H1 (cell line): Measurements from ENCODE around the gene RFX2. TPM values are rescaled to one million over a fixed set of nuclear protein-coding genes. Genes with fewer than 3 reads are reported as not detected.

ENCODE experiments used
- CTCF ChIA-PET: fragments of 300-600 bp; sonication (Branson Sonifier 250); formaldehyde crosslinking; loops from one replicate; lab custom pipeline; 2021; ENCODE audit not compliant: partially characterized antibody; lab: Charles Lee
- POLR2A ChIA-PET: fragments of 300-600 bp; sonication (Branson Sonifier 250); formaldehyde crosslinking; loops from one replicate; lab custom pipeline; 2021; ENCODE audit warnings: inconsistent platforms; ENCODE audit not compliant: partially characterized antibody; lab: Charles Lee
- DNase-seq, 2 experiments: peaks; one replicate each; pipeline versions ENCODE4 v3.0.0 to v3.0.0-alpha.2; 2010 to 2022; ENCODE audit warnings: low spot score in 2 of 2, low read depth in 1 of 2, mixed read lengths in 1 of 2
- FAIRE-seq: peaks from 2 replicates; lab custom pipeline; 2011; peaks lifted over from hg19 to GRCh38; lab: Jason Lieb, UNC
- H2AFZ ChIP-seq: 2 replicates; pipeline ENCODE4 v1.8.1; 2012; ENCODE audit warnings: low read length, inconsistent platforms
- H2AK5ac ChIP-seq: 2 replicates; pipeline ENCODE4 v1.6.1; 2013; ENCODE audit warnings: low read depth, low read length
- H2BK120ac ChIP-seq: replicated peaks from 2 replicates; pipeline ENCODE3; 2013; ENCODE audit warnings: low read depth, low read length, inconsistent platforms
- H2BK12ac ChIP-seq: 2 replicates; pipeline ENCODE4 v1.6.1; 2013; ENCODE audit warnings: low read depth, low read length
- H2BK15ac ChIP-seq: 2 replicates; pipeline ENCODE4 v1.6.1; 2013; ENCODE audit warnings: low read length
- H2BK20ac ChIP-seq: 2 replicates; pipeline ENCODE4 v1.6.1; 2013; ENCODE audit warnings: low read length
- H2BK5ac ChIP-seq: 2 replicates; pipeline ENCODE4 v1.6.1; 2013; ENCODE audit warnings: low read depth, low read length
- H3K14ac ChIP-seq: 2 replicates; pipeline ENCODE4 v1.6.1; 2013; ENCODE audit warnings: inconsistent platforms; ENCODE audit not compliant: insufficient read length
- H3K18ac ChIP-seq: 2 replicates; pipeline ENCODE4 v1.6.1; 2013; ENCODE audit warnings: low read length; ENCODE audit errors: extremely low read depth
- H3K23ac ChIP-seq: 2 replicates; pipeline ENCODE4 v1.6.1; 2013; ENCODE audit warnings: inconsistent platforms; ENCODE audit not compliant: insufficient read length
- H3K23me2 ChIP-seq: 2 replicates; pipeline ENCODE4 v1.6.1; 2013; ENCODE audit warnings: low read depth, low read length
- H3K27ac ChIP-seq: 2 replicates; pipeline ENCODE4 v1.6.1; 2011; ENCODE audit warnings: low read depth, low read length, inconsistent platforms
- H3K27me3 ChIP-seq, 4 experiments: replicated peaks in 1 of 4; 1 replicate in 1 of 4; 2 replicates in 3 of 4; pipeline versions ENCODE4 v1.6.1 to v1.8.1; 2011 to 2013; ENCODE audit warnings: low read length in 3 of 4, mild to moderate bottlenecking in 3 of 4, inconsistent platforms in 2 of 4, mixed read lengths in 2 of 4, moderate library complexity in 1 of 4; ENCODE audit not compliant: control insufficient read depth in 3 of 4, insufficient read depth in 3 of 4; ENCODE audit errors: extremely low read depth in 1 of 4
- H3K36me3 ChIP-seq, 4 experiments: 2 replicates each; pipeline versions ENCODE4 v1.6.1 to v1.8.1; 2011 to 2013; ENCODE audit warnings: mild to moderate bottlenecking in 4 of 4, low read length in 3 of 4, moderate library complexity in 2 of 4, control low read depth in 1 of 4, inconsistent platforms in 1 of 4; ENCODE audit not compliant: insufficient read depth in 4 of 4, control insufficient read depth in 2 of 4
- H3K4ac ChIP-seq: replicated peaks from 2 replicates; pipeline ENCODE3; 2013; ENCODE audit warnings: low read length, low read depth, mixed read lengths, inconsistent platforms; ENCODE audit not compliant: insufficient read length
- H3K4me1 ChIP-seq, 4 experiments: replicated peaks in 1 of 4; 1 replicate in 1 of 4; 2 replicates in 3 of 4; pipeline versions ENCODE4 v1.6.1 to v1.8.1; 2011 to 2013; ENCODE audit warnings: low read length in 3 of 4, inconsistent platforms in 2 of 4, mixed read lengths in 1 of 4; ENCODE audit not compliant: insufficient read depth in 4 of 4, control insufficient read depth in 3 of 4
- H3K4me2 ChIP-seq, 2 experiments: 2 replicates each; pipeline versions ENCODE4 v1.6.1 to v1.8.1; 2011 to 2013; ENCODE audit warnings: low read depth in 2 of 2, low read length in 2 of 2, control low read depth in 1 of 2, inconsistent platforms in 1 of 2, mild to moderate bottlenecking in 1 of 2; ENCODE audit not compliant: insufficient read depth in 1 of 2
- H3K4me3 ChIP-seq, 4 experiments: fragments of 200-600, 300-600 bp in 1 of 4; sonication (generic), shearing (Covaris generic), sonication (Bioruptor Twin) in 1 of 4; 2 replicates each; pipeline versions ENCODE4 v1.5.1 to v1.8.1; 2011 to 2016; ENCODE audit warnings: low read length in 4 of 4, low read depth in 3 of 4, control low read depth in 2 of 4, inconsistent platforms in 2 of 4, mild to moderate bottlenecking in 2 of 4, mixed read lengths in 1 of 4, moderate library complexity in 1 of 4; ENCODE audit not compliant: insufficient read depth in 2 of 4; ENCODE audit errors: extremely low read depth in 1 of 4
- H3K56ac ChIP-seq: replicated peaks from 2 replicates; pipeline ENCODE3; 2013; ENCODE audit warnings: low read depth, mild to moderate bottlenecking, mixed read lengths, low read length, inconsistent platforms; ENCODE audit not compliant: insufficient read length
- H3K79me1 ChIP-seq: 2 replicates; pipeline ENCODE4 v1.6.1; 2013; ENCODE audit warnings: low read depth, low read length, control low read depth
- H3K79me2 ChIP-seq, 2 experiments: 2 replicates each; pipeline versions ENCODE4 v1.6.1 to v1.8.1; 2012 to 2013; ENCODE audit warnings: low read length in 2 of 2, mild to moderate bottlenecking in 2 of 2, inconsistent platforms in 1 of 2; ENCODE audit not compliant: insufficient read depth in 2 of 2, control insufficient read depth in 1 of 2
- H3K9ac ChIP-seq, 4 experiments: replicated peaks in 1 of 4; 1 replicate in 1 of 4; 2 replicates in 3 of 4; pipeline versions ENCODE4 v1.6.1 to v1.8.1; 2011 to 2013; ENCODE audit warnings: low read depth in 3 of 4, low read length in 3 of 4, control low read depth in 2 of 4, mild to moderate bottlenecking in 2 of 4, moderate library complexity in 2 of 4, inconsistent platforms in 1 of 4; ENCODE audit errors: extremely low read depth in 1 of 4
- H3K9me3 ChIP-seq, 2 experiments: 2 replicates each; pipeline versions ENCODE4 v1.6.1 to v1.8.1; 2012 to 2013; ENCODE audit warnings: mild to moderate bottlenecking in 2 of 2, moderate library complexity in 2 of 2, control low read depth in 1 of 2, inconsistent platforms in 1 of 2, low read depth in 1 of 2, low read length in 1 of 2, mixed read lengths in 1 of 2; ENCODE audit not compliant: insufficient read depth in 2 of 2
- H4K20me1 ChIP-seq, 2 experiments: replicated peaks in 1 of 2; 2 replicates each; pipeline versions ENCODE3 to v1.8.1; 2011 to 2013; ENCODE audit warnings: inconsistent platforms in 2 of 2, low read length in 2 of 2, mild to moderate bottlenecking in 1 of 2; ENCODE audit not compliant: insufficient read depth in 2 of 2, control insufficient read depth in 1 of 2
- H4K5ac ChIP-seq: 2 replicates; pipeline ENCODE4 v1.6.1; 2013; ENCODE audit warnings: low read length, low read depth, mixed read lengths, inconsistent platforms; ENCODE audit not compliant: insufficient read length
- H4K8ac ChIP-seq: 2 replicates; pipeline ENCODE4 v1.8.0; 2013; ENCODE audit warnings: mild to moderate bottlenecking, moderate library complexity, low read length, inconsistent platforms; ENCODE audit not compliant: insufficient read depth; ENCODE audit errors: extremely low read depth
- H4K91ac ChIP-seq: replicated peaks from 2 replicates; pipeline ENCODE3; 2013; ENCODE audit warnings: low read length, mixed read lengths, inconsistent platforms; ENCODE audit not compliant: insufficient read length
- BACH1 ChIP-seq: IDR thresholded peaks from 2 replicates; pipeline ENCODE4 v1.6.1; 2012; ENCODE audit warnings: low read length, improper control_type of control experiment
- TAF7 ChIP-seq: optimal IDR thresholded peaks from 2 replicates; pipeline ENCODE3; 2011; ENCODE audit warnings: low read depth, mild to moderate bottlenecking, inconsistent platforms, low read length, moderate library complexity, borderline replicate concordance
- WGBS, 2 experiments: shearing (Covaris generic) in 1 of 2; methylation state at CpG; one replicate each; pipeline versions ENCODE4 v1.1.6 to v1.1.7; 2013 to 2015; ENCODE audit warnings: low lambda C conversion rate in 2 of 2, mixed read lengths in 2 of 2, inconsistent platforms in 1 of 2, low coverage in 1 of 2, missing lambda C conversion rate in 1 of 2; ENCODE audit not compliant: insufficient replicate concordance in 2 of 2, insufficient coverage in 1 of 2, insufficient read length in 1 of 2; ENCODE audit errors: extremely low coverage in 1 of 2, missing lambda C conversion rate in 1 of 2; 5-methylcytosine and 5-hydroxymethylcytosine counted together
- polyA plus RNA-seq, 7 experiments: library from polyadenylated mRNA; depleted of rRNA in 3 of 7; stranded (reverse) in 5 of 7; unstranded in 2 of 7; fragments of >200 nt in 5 of 7; fragments of 200-250 nt in 2 of 7; gene quantifications; 1 replicate in 5 of 7; 2 replicates in 1 of 7; 4 replicates in 1 of 7; pipeline versions ENCODE4 v1.2.1 to v1.2.3, GENCODE V29; 2011 to 2013; ENCODE audit warnings: missing spikeins in 2 of 7, mixed read lengths in 2 of 7
- total RNA-seq: library from RNA; stranded (reverse); fragmentation: NEBNext Ultra II Directional; extraction: Animal tissue kit (Norgen Biotek cat#: 25700); gene quantifications from 2 replicates; pipeline ENCODE4 v1.2.1, GENCODE V29; 2021
- TF ChIP-seq, protein P1 (sequence below): IDR thresholded peaks from 2 replicates; pipeline ENCODE4 v1.6.1; 2012; ENCODE audit warnings: inconsistent platforms

RFX2 gene
- total and polyA plus RNA-seq, 2 of the 8 experiments (the other 6 are each of a cell fraction or from before 2014, with no cell fraction given): 4.8 to 5.3 TPM

DNA sequence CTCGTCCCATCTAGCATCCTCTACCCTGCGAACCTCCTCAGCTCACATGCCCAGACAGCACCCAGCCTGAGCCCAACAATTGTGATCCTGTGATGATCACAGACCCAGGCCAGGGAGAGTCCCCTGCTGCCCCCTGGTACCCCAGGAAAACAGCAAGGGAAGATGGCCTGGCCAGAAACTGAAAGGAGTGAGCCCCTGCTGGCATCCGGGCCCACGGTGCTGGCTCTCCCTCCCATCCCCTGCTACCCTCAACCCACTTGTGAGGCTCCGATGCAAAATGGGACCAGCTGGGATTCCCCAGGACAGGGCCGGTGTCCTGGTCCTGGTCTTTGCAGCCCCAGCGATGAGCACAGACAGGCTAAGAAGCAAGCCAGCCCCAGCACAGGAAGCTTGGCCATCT lies 146.4 kb downstream of the RFX2 start:
- Histone ChIP-seq H3K4me3 (no peak overlapping the region), H2BK120ac (no peak overlapping the region), H3K9ac (no peak overlapping the region), H4K5ac (no peak overlapping the region), H2BK20ac (no peak overlapping the region), H2AK5ac (peak overlapping the region; percentile 55; the same call in 1 of the 2 replicates), H3K4ac (no peak overlapping the region), H2BK5ac (no peak overlapping the region), H4K91ac (no peak overlapping the region), H3K56ac (no peak overlapping the region), H4K20me1 (peaks cover 57 to 72% of the 10 kb centered on the region in 2 experiments), H3K9me3 (no peaks in the 10 kb centered on the region), H3K4me2 (no peak overlapping the region), H4K8ac (no peak overlapping the region), H3K27me3 (no peaks in the 10 kb centered on the region), H3K23me2 (no peaks in the 10 kb centered on the region), H2AFZ (no peak overlapping the region), H3K23ac (no peak overlapping the region), H3K14ac (no peak overlapping the region), H3K4me1 (peaks cover 13 to 29% (median 15%) of the 10 kb centered on the region in 4 experiments), H2BK15ac (0 out of 2 replicates have a peak overlapping the region, but pooled peaks have one; percentile 11), H3K79me2 (peaks cover 12 to 95% of the 10 kb centered on the region in 2 experiments; a peak in 3 of 4 replicates), H3K27ac (no peak overlapping the region), H3K18ac (0 out of 2 replicates have a peak overlapping the region, but pooled peaks have one; percentile 78), H2BK12ac (no peak overlapping the region), H3K36me3 (no peaks in the 10 kb centered on the region), H3K79me1 (peaks cover 53% of the 10 kb centered on the region)
- TF ChIP-seq, protein P1, sequence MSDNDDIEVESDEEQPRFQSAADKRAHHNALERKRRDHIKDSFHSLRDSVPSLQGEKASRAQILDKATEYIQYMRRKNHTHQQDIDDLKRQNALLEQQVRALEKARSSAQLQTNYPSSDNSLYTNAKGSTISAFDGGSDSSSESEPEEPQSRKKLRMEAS: no peak
- TF ChIP-seq TAF7 (no peak), BACH1 (no peak)
- no peak for DNase-seq
- ChIA-PET POLR2A (interaction anchor here (1.1 to 1.4 kb wide), 2 partner anchors 9 to 14 kb away, joined by 3 to 4 read pairs; partner anchors contain the start of gene RANBP3), CTCF (interaction anchor here (0.7 kb wide), 1 partner anchor 58 kb away, joined by 3 read pairs; no protein-coding TSS in a partner anchor)
- 86% methylated on average over 5 of the region's 7 CpGs; no CpG with 5 or more reads in 1 of the 2 experiments for WGBS, 2 experiments
- no peak for FAIRE-seq
